PFSK-1 (cell line): ENCODE data around the gene CNR1.

ENCODE experiments used
- FOXP2 ChIP-seq: optimal IDR thresholded peaks from 2 replicates; pipeline ENCODE3; 2011; ENCODE audit warnings: borderline replicate concordance, control low read depth, inconsistent platforms; ENCODE audit not compliant: insufficient read depth; ENCODE audit errors: extremely low read length, extremely low read depth
- POLR2AphosphoS5 ChIP-seq: IDR thresholded peaks from 2 replicates; pipeline ENCODE4 v1.6.1; 2012; ENCODE audit warnings: low read depth, mild to moderate bottlenecking, control low read depth, low read length, moderate library complexity
- REST ChIP-seq, 2 experiments: IDR thresholded peaks; 2 replicates each; pipeline versions ENCODE4 v1.6.1 to v1.8.0; 2011 to 2012; ENCODE audit warnings: low read depth in 2 of 2, low read length in 2 of 2, control low read depth in 1 of 2, inconsistent platforms in 1 of 2, mild to moderate bottlenecking in 1 of 2, moderate library complexity in 1 of 2; ENCODE audit not compliant: insufficient read depth in 1 of 2
- SIN3A ChIP-seq: IDR thresholded peaks from 2 replicates; pipeline ENCODE4 v1.6.1; 2012; ENCODE audit warnings: mild to moderate bottlenecking, low read length, moderate library complexity, borderline replicate concordance; ENCODE audit not compliant: insufficient read depth
- TAF1 ChIP-seq: IDR thresholded peaks from 2 replicates; pipeline ENCODE4 v1.6.1; 2012; ENCODE audit warnings: low read length, control low read depth, borderline replicate concordance; ENCODE audit not compliant: insufficient read depth

The CNR1 gene

DNA sequence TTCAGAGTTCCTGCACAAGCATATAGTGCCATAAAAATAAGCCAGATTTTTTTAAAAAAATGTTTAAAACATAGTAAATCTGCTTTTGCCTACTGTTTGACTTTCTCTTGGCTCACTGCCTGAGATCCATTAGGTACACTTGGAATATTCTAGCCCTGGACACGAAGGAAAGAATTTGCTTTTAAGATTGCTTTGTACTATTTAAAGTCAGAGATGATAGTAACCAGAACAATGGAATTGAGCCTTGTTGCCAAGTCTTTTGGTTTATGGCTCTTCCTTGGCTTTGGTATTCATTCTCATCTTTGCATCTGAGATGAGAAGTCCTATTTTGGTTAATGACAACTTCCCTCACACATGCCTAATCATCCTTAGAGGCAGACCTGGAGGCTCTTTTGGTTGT is 32.4 kb downstream of the CNR1 start:
- TF ChIP-seq SIN3A (no peak), FOXP2 (no peak), POLR2AphosphoS5 (no peak), REST (IDR thresholded peaks at IDR 0.05; ENCODE audit: insufficient read depth in 1 of 2, low read depth in 2 of 2, low read length in 2 of 2) (no peak), TAF1 (no peak)

DNA sequence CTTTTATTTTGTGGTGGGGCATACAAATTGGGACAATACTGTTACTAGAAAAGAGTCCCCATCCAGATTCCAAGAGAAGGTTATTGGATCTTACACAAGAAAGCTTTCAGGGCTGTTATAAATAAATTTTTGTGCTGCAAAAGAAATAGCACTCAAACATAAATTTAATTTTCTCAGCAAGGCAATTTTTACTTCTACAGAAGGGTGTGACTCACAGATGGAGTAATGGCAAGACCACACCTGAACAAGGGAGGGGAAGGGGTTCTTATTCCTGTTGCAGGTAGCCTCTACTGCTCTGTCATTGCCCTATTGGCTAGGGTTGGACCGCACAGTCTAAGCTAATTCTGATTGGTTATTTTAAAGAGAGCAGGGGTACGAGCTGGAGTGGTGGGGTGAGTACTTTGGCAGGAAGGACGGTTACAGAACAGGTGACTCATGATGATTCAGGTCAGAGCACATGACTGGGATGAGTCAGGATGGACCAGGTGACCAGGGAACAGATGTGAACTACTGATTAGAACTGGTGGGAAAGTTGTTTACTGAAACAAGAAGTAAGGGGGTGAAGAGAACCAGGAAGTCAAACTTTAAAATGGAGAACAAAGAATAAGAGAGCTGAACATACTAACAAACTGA is 41.1 kb downstream of the CNR1 start:
- TF ChIP-seq TAF1 (no peak), REST (IDR thresholded peaks at IDR 0.05; ENCODE audit: insufficient read depth in 1 of 2, low read depth in 2 of 2, low read length in 2 of 2) (no peak), SIN3A (no peak)

- TF ChIP-seq TAF1 (no peak), FOXP2 (no peak), REST (IDR thresholded peaks at IDR 0.05; ENCODE audit: insufficient read depth in 1 of 2, low read depth in 2 of 2, low read length in 2 of 2) (no peak), POLR2AphosphoS5 (no peak), SIN3A (no peak)
Observed at GRCh38 chr6:88120635-88121034, 45.5 kb downstream of the CNR1 start.

- TF ChIP-seq TAF1 = no peak
- peak; percentile 70 to 91 for TF ChIP-seq REST (IDR thresholded peaks at IDR 0.05; ENCODE audit: insufficient read depth in 1 of 2, low read depth in 2 of 2, low read length in 2 of 2)
- TF ChIP-seq SIN3A = no peak
- TF ChIP-seq POLR2AphosphoS5 = no peak
Observed at GRCh38 chr6:88119769-88120168, 46.4 kb downstream of the CNR1 start.

- TF ChIP-seq SIN3A = no peak
Observed at GRCh38 chr6:88116276-88116675, 49.9 kb downstream of the CNR1 start.
